Measurements from ENCODE around the gene OR5AC2.
A peak's percentile ranks its signal among the peaks of the same experiment; 100 is the strongest.

OR5AC2 gene
- total RNA-seq, result 0 to 0.33 (median 0) reads per million in 17 experiments

GRCh38 chr3:98086873-98087272 lies at the start of gene OR5AC2:
TSS of gene OR5AC2 (plus strand) at chr3:98087173. CDS start at chr3:98087173, 0 bp downstream.
- DNase-seq, result no peak

- no peak for DNase-seq
Observed at GRCh38 chr3:98038286-98038685, 48.7 kb upstream of the OR5AC2 start.

DNA sequence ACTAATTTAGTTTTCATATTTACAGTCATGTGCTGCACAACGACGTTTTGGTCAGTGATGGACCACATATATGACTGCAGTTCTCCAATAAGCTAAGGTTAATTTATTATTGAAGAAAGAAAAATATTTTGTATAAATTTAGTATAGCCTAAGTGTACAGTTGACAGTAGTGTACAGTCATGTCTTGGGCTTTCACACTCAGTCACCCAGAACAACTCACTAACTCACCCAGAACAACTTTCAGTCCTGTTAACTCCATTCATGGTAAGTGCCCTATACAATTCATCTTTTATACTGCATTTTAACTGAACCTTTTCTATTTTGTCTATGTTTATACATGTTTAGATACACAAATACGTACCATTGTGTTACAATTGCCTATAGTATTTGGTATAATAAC lies 48.1 kb upstream of the OR5AC2 start:
- DNase-seq, result no peak

DNA sequence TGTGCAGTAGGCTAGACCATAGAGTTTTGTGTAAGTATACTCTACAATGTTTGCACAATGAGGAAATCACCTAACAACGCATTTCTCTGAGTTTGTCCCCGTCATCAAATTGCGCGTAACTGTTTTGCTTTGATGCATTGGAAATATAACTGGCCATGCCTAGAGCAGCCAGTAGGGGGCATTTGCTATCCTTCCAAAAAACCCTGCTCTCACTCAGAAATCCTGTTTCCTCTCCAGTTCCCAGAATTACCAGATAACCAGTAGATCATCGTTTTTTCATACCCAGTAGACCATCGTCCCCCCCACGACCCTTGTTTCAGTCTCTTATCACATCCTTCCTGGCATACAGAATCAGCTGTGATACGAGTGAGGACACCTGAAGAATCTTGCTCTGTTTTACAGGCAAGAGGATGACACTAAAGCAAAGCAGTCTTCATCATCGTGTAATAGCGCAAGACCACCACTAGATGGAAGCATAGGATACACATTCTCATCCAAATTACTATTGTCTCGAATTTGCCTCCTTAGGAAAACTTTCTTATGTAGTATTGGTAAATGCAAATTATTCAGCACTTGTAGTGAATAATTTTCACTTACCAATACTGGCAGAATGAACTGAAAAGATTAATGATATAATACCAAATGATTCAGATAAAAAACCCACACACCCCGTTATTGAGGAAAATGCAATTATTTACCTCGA lies 47.5 kb upstream of the OR5AC2 start:
- DNase-seq, result peak; percentile 78 to 85 (median 81)

DNA sequence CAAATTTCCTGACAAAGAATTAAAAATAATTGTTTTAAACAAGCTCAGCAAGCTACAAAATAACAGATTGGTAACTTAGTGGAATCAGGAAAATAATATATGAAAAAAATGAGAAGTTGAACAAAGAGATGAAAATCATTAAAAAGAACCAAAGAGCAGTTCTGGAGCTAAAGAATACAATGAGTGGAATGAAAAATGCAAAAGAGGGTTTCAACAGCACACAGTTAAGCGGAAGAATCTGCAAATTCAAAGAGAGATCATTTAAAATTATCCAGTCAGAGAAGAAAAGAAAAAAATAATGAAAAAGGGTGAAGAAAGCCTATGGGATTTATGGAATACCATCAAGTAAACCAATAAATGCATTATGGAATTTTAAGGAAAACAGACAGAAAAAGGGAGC lies 45.6 kb upstream of the OR5AC2 start:
- no peak for DNase-seq

GRCh38 chr3:98048586-98048985 lies 38.4 kb upstream of the OR5AC2 start:
- peak in 3 of 4 experiments; percentile 5 to 47 (median 26) for DNase-seq

DNA sequence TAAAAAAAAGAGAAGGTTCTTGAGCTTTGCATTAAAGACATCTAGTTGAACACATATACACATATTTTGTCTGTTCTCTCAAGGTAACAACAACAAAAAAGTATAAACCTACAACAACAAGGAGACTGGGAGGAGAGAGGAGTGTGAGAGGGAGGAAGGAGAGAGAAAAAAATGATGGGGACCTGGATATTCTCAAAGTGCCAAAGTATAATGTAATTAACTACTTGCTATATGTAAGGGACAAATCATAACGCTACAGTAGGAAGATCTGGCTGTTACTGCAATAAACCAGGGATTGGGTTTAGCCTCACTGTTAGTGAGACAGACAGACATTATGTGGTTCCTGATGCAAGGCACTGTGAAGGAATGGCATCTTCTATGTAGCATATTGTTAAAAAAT lies 37.7 kb upstream of the OR5AC2 start:
- DNase-seq, result no peak

GRCh38 chr3:98056035-98056434 lies 30.9 kb upstream of the OR5AC2 start:
- DNase-seq, result no peak

DNA sequence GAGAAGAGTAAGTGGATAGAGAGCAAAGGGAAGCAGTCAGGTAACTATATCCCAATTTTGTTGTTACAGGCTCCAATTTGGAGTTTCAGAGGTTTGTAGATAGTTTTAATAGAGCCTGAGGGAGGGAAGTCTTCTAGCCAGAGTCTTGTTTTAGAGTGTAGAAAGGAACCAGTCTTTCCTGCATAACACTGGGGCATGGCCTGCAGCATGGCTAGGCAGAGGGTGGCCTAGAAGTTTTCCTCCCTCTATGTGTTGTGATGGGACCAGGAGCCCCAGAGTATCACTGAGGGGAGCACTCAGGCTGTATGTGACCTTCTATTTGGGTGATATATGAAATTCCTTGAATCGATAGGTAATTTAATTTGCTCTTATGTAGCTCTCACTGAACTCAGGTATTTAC lies 29.3 kb upstream of the OR5AC2 start:
- DNase-seq, result no peak

GRCh38 chr3:98058244-98058960 lies 28.6 kb upstream of the OR5AC2 start:
- peak; percentile 28 to 57 (median 46) for DNase-seq

- DNase-seq, result no peak
Observed at GRCh38 chr3:98068824-98069223, 18.1 kb upstream of the OR5AC2 start.

DNA sequence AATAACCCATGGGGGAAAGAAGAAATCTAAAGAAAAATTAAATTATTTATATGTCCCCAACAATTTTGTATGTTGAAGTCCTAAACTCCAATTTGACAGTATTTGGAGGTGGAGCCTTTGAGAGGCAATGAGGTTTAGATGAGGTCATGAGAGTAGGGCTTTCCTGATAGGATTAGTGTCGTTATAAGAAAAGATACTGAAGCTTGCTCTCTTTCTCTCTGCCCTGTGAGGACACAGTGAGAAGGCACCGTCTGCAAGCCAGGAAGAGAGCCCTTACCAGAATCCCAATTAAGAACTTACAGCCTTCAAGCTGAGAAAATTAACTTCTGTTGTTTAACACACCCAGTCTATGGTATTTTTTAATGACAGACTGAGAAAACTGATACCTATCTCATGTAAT lies 16.1 kb upstream of the OR5AC2 start:
- no peak for DNase-seq

- DNase-seq, result no peak
Observed at GRCh38 chr3:98073486-98073885, 13.5 kb upstream of the OR5AC2 start.

- no peak for DNase-seq
Observed at GRCh38 chr3:98095882-98096281, 8.9 kb downstream of the OR5AC2 start.

- DNase-seq, result no peak
Observed at GRCh38 chr3:98099848-98100247, 12.9 kb downstream of the OR5AC2 start.

DNA sequence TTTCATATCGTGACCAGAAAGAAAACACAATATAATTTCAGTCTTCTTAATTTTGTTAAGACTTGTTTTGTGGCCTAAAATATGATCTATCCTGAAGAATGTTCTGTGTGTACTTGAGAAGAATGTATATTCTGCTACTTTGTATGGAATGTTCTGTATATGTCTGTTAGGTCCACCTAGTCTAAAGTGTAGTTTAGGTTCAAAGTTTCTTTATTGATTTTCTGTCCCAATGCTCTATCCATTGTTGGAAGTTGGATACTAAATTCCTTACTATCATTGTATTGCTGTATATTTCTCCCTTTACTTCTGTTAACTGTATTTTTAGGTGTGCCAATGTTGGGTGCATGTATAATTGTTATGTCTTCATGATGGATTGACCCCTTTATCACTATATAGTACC lies 21.2 kb downstream of the OR5AC2 start:
- DNase-seq, result no peak

DNA sequence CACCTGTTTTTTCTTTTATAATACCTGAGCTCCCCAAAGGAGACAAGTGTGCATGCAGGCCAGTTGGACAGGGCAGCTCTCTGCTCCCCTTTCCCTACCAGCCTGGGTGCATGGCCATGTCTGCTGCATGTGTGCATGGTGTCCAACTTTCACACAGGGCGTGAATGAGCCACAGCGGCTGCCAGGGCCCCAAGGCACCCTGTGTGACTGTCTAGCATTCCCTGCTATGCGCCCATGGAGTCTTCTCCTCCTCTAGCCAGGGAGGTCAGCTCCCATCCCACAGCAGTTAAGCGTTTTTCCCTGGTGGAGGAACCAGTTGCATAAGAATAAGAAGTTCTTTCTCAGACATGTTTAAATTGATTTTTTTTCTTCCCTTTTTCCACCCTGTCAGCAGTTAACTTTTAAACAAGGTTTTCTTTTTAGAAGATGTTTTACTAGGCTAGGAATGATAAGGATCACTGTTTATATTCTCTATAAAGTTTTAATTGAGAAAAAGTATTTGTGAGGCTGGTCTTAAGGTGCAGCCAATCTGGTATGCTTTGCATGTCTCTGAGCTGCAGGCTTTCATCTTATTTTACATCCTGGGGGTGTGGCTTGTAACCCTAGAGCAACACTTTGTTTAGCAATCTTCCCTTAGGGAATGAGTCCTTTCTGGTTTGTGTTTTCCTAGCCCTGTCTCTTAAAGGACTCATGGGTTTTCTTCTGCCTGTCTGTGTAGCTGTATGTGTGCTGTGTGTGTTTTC lies 23.0 kb downstream of the OR5AC2 start:
- DNase-seq, result no peak

DNA sequence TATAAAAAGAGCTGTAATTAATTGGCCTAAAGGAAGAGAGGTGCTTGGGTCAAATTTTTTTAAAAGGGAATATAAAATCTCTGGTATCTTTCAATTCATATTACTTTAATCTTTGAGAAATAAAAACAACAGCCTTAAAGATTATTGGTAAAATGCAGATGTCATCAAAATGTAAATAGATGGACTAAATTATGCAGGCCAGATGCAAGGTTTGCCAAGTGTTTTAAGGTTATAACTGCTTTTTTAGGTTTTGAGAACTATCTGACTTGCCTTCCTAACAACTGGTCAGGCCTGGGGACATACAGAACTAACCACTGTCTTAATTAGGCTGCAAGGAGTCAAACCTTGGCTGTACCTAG lies 23.6 kb downstream of the OR5AC2 start:
- no peak for DNase-seq

- DNase-seq, result no peak
Observed at GRCh38 chr3:98114264-98114663, 27.3 kb downstream of the OR5AC2 start.

- DNase-seq, result no peak
Observed at GRCh38 chr3:98115717-98116116, 28.7 kb downstream of the OR5AC2 start.

GRCh38 chr3:98130421-98130820 lies 43.4 kb downstream of the OR5AC2 start, which contains the start of gene OR5H1:
TSS of gene OR5H1 (plus strand) at chr3:98130721. CDS start at chr3:98132698, 1,977 bp downstream.
- DNase-seq, result no peak

- DNase-seq, result no peak
Observed at GRCh38 chr3:98136631-98137030, 49.7 kb downstream of the OR5AC2 start.

Data from suppressor macrophage (primary cell).